AG04449 (cell line): ENCODE results near the gene KRT23.
A peak's percentile ranks its signal among the peaks of the same experiment; 100 is the strongest.

Experiments
- CTCF ChIA-PET: fragments of 350-600 bp; formaldehyde crosslinking; extraction: SDS; loops from one replicate; lab custom pipeline; 2021; ENCODE audit warnings: antibody characterized with exemption; lab: Yijun Ruan, JAX
- POLR2A ChIA-PET: fragments of 400-600, 350-600 bp; formaldehyde crosslinking; extraction: SDS; loops from one replicate; lab custom pipeline; 2020; ENCODE audit warnings: antibody characterized with exemption, inconsistent platforms; lab: Yijun Ruan, JAX
- DNase-seq: peaks from one replicate; pipeline ENCODE4 v3.0.0-alpha.2; 2010; ENCODE audit warnings: low read depth, low spot score
- H3K4me3 ChIP-seq: 2 replicates; pipeline ENCODE4 v1.5.1; 2011; ENCODE audit warnings: low read depth, mild to moderate bottlenecking, control low read depth, low read length
- CTCF ChIP-seq: IDR thresholded peaks from one replicate; pipeline ENCODE4 v1.5.1; 2011; ENCODE audit warnings: mild to moderate bottlenecking, moderate library complexity, low read length, control low read depth, inconsistent platforms; ENCODE audit not compliant: insufficient read depth; ENCODE audit errors: missing control alignments

The KRT23 gene

GRCh38 chr17:40947929-40948328 lies 10.5 kb upstream of the KRT23 start:
- CTCF ChIA-PET: interaction anchor here (1.0 kb wide), 1 partner anchor 21 kb away, joined by 3 read pairs; no protein-coding TSS in a partner anchor
- no peak for DNase-seq
- no peak overlapping the region for H3K4me3 ChIP-seq
- POLR2A ChIA-PET: no interaction called here
- TF ChIP-seq CTCF: no peak

- DNase-seq: no peak
- ChIA-PET CTCF (no interaction called here), POLR2A (no interaction called here)
- TF ChIP-seq CTCF: no peak
- no peak overlapping the region for H3K4me3 ChIP-seq
Measured at GRCh38 chr17:40945414-40945813, 8.0 kb upstream of the KRT23 start.

- H3K4me3 ChIP-seq: no peak overlapping the region
- TF ChIP-seq CTCF: no peak
- POLR2A ChIA-PET: no interaction called here
- CTCF ChIA-PET: interaction anchor here (1.4 kb wide), 1 partner anchor 704 kb away, joined by 3 read pairs; no protein-coding TSS in a partner anchor
- no peak for DNase-seq
Measured at GRCh38 chr17:40944531-40944930, 7.1 kb upstream of the KRT23 start.

GRCh38 chr17:40942553-40942952 lies 5.1 kb upstream of the KRT23 start:
- DNase-seq: no peak
- CTCF ChIA-PET: no interaction called here
- no peak overlapping the region for H3K4me3 ChIP-seq
- POLR2A ChIA-PET: no interaction called here
- no peak for TF ChIP-seq CTCF

- ChIA-PET CTCF (no interaction called here), POLR2A (no interaction called here)
- no peak overlapping the region for H3K4me3 ChIP-seq
- TF ChIP-seq CTCF: no peak
- no peak for DNase-seq
Measured at GRCh38 chr17:40940266-40940665, 2.8 kb upstream of the KRT23 start.

- TF ChIP-seq CTCF: no peak
- ChIA-PET POLR2A (no interaction called here), CTCF (no interaction called here)
- DNase-seq: peak; percentile 37
- H3K4me3 ChIP-seq: no peak overlapping the region
Measured at GRCh38 chr17:40938981-40939380, 1.5 kb upstream of the KRT23 start.

- DNase-seq: no peak
- ChIA-PET POLR2A (no interaction called here), CTCF (no interaction called here)
- H3K4me3 ChIP-seq: no peak overlapping the region
- TF ChIP-seq CTCF: no peak
Measured at GRCh38 chr17:40936976-40937375, 470 bp downstream of the KRT23 start.
